WERI-Rb-1 (cell line): ENCODE data around the gene MS4A18.
"Not testable (repeated sequence)": the region's sequence is repeated elsewhere in the genome, so short reads cannot be mapped to it uniquely, and the experiment has no call there.

ENCODE experiments used
- DNase-seq: peaks from one replicate; pipeline ENCODE4 v3.0.0-alpha.2; 2020
- H3K27ac ChIP-seq: fragments of 250-450 bp; sonication (Bioruptor Pico); 2 replicates; pipeline ENCODE4 v1.5.1; 2020; ENCODE audit warnings: mild to moderate bottlenecking, moderate library complexity
- H3K27me3 ChIP-seq: fragments of 250-450 bp; sonication (Bioruptor Pico); 2 replicates; pipeline ENCODE4 v1.5.1; 2021; ENCODE audit warnings: mild to moderate bottlenecking, low read depth, moderate library complexity; ENCODE audit not compliant: insufficient read depth, severe bottlenecking
- H3K36me3 ChIP-seq: fragments of 250-450 bp; sonication (Bioruptor Pico); 2 replicates; pipeline ENCODE4 v1.5.1; 2020; ENCODE audit warnings: mild to moderate bottlenecking, moderate library complexity
- H3K4me3 ChIP-seq: 2 replicates; pipeline ENCODE4 v1.5.1; 2011; ENCODE audit warnings: low read depth, mild to moderate bottlenecking, control low read depth, low read length
- H3K9me3 ChIP-seq: fragments of 250-450 bp; sonication (Bioruptor Pico); 2 replicates; pipeline ENCODE4 v1.5.1; 2021; ENCODE audit warnings: mild to moderate bottlenecking, moderate library complexity; ENCODE audit not compliant: severe bottlenecking
- CTCF ChIP-seq: IDR thresholded peaks from 2 replicates; pipeline ENCODE4 v1.5.1; 2011; ENCODE audit warnings: low read depth, mild to moderate bottlenecking, control low read depth, inconsistent platforms, low read length

Gene MS4A18

GRCh38 chr11:60750911-60751310 is 26.4 kb downstream of the MS4A18 start:
- H3K27ac ChIP-seq: no peak overlapping the region
- no peak for TF ChIP-seq CTCF
- H3K36me3 ChIP-seq: no peaks in the 10 kb centered on the region
- no peaks in the 10 kb centered on the region for H3K9me3 ChIP-seq
- H3K27me3 ChIP-seq: peaks cover 5% of the 10 kb centered on the region
- no peak overlapping the region for H3K4me3 ChIP-seq
- no peak for DNase-seq

- Histone ChIP-seq H3K27ac (no peak overlapping the region), H3K4me3 (no peak overlapping the region), H3K27me3 (peaks cover 5% of the 10 kb centered on the region), H3K36me3 (no peaks in the 10 kb centered on the region), H3K9me3 (no peaks in the 10 kb centered on the region)
- no peak for DNase-seq
- TF ChIP-seq CTCF: no peak
These were observed 28.8 kb downstream of the MS4A18 start for GRCh38 chr11:60753309-60753708.

GRCh38 chr11:60754887-60755286 is 30.4 kb downstream of the MS4A18 start:
- TF ChIP-seq CTCF: no peak
- no peak for DNase-seq
- Histone ChIP-seq H3K36me3 (no peaks in the 10 kb centered on the region), H3K4me3 (no peak overlapping the region), H3K9me3 (no peaks in the 10 kb centered on the region), H3K27me3 (peaks cover 5% of the 10 kb centered on the region), H3K27ac (no peak overlapping the region)

- H3K9me3 ChIP-seq: no peaks in the 10 kb centered on the region
- H3K27me3 ChIP-seq: peaks cover 5% of the 10 kb centered on the region
- no peak within 1 kb of the TSS for H3K27ac ChIP-seq
- peak; percentile 26 for DNase-seq
- no peaks in the 10 kb centered on the region for H3K36me3 ChIP-seq
- TF ChIP-seq CTCF: peak; percentile 68
- no peak within 1 kb of the TSS for H3K4me3 ChIP-seq
These were observed 31.9 kb downstream of the MS4A18 start, which contains the start of gene MS4A15 for GRCh38 chr11:60756307-60757032. Gene MS4A15 (plus strand): TSS chr11:60756867. CDS start chr11:60763734, 6,867 bp downstream.

GRCh38 chr11:60757231-60757800 is 32.8 kb downstream of the MS4A18 start:
- H3K36me3 ChIP-seq: no peaks in the 10 kb centered on the region
- TF ChIP-seq CTCF: no peak
- H3K4me3 ChIP-seq: no peak overlapping the region
- no peaks in the 10 kb centered on the region for H3K9me3 ChIP-seq
- H3K27ac ChIP-seq: no peak overlapping the region
- H3K27me3 ChIP-seq: peaks cover 5% of the 10 kb centered on the region
- no peak for DNase-seq

GRCh38 chr11:60758671-60759070 is 34.2 kb downstream of the MS4A18 start:
- not testable (repeated sequence) for H3K27me3 ChIP-seq, H3K9me3 ChIP-seq, DNase-seq, H3K36me3 ChIP-seq, H3K27ac ChIP-seq, H3K4me3 ChIP-seq

- H3K4me3 ChIP-seq, H3K27me3 ChIP-seq, H3K27ac ChIP-seq, DNase-seq, H3K36me3 ChIP-seq, H3K9me3 ChIP-seq: not testable (repeated sequence)
These were observed 35.1 kb downstream of the MS4A18 start for GRCh38 chr11:60759438-60760225.
